GM19328 (cell line): ENCODE results near the gene C8A.

ENCODE experiments used
- ATAC-seq: cut with Tn5 transposase; IDR thresholded peaks from one replicate; pipeline ENCODE4 v1.9.1; 2021; ENCODE audit warnings: mild to moderate bottlenecking, moderate library complexity; ENCODE audit not compliant: unreplicated experiment

Gene C8A

GRCh38 chr1:56880774-56881173 lies 26.2 kb downstream of the C8A start:
- ATAC-seq, result no peak

- no peak for ATAC-seq
These were observed 26.8 kb downstream of the C8A start for GRCh38 chr1:56881417-56881816.

GRCh38 chr1:56890229-56890628 lies 35.6 kb downstream of the C8A start:
- ATAC-seq, result no peak

GRCh38 chr1:56894014-56894413 lies 39.4 kb downstream of the C8A start:
- no peak for ATAC-seq

GRCh38 chr1:56897150-56898004 lies 42.8 kb downstream of the C8A start:
- no peak for ATAC-seq

- no peak for ATAC-seq
These were observed 43.4 kb downstream of the C8A start for GRCh38 chr1:56898005-56898373.

GRCh38 chr1:56898879-56899278 lies 44.3 kb downstream of the C8A start:
- no peak for ATAC-seq

GRCh38 chr1:56901716-56902115 lies 47.1 kb downstream of the C8A start:
- ATAC-seq, result no peak

GRCh38 chr1:56903778-56904177 lies 49.2 kb downstream of the C8A start:
- no peak for ATAC-seq

- ATAC-seq, result no peak
These were observed 50.2 kb downstream of the C8A start for GRCh38 chr1:56904663-56905397.

GRCh38 chr1:56905667-56906066 lies 51.1 kb downstream of the C8A start:
- no peak for ATAC-seq

GRCh38 chr1:56908619-56909221 lies 54.1 kb downstream of the C8A start:
- no peak for ATAC-seq

GRCh38 chr1:56910441-56910985 lies 55.9 kb downstream of the C8A start:
- ATAC-seq, result no peak

- ATAC-seq, result no peak
These were observed 56.7 kb downstream of the C8A start for GRCh38 chr1:56911098-56911938.

GRCh38 chr1:56912325-56912724 lies 57.7 kb downstream of the C8A start:
- no peak for ATAC-seq

- ATAC-seq, result no peak
These were observed 61.4 kb downstream of the C8A start for GRCh38 chr1:56915960-56916359.

GRCh38 chr1:56916630-56917029 lies 62.0 kb downstream of the C8A start:
- no peak for ATAC-seq

- ATAC-seq, result no peak
These were observed 62.8 kb downstream of the C8A start for GRCh38 chr1:56917356-56917755.

GRCh38 chr1:56920591-56921001 lies 66.0 kb downstream of the C8A start:
- no peak for ATAC-seq

GRCh38 chr1:56921479-56921878 lies 66.9 kb downstream of the C8A start:
- no peak for ATAC-seq

- no peak for ATAC-seq
These were observed 67.5 kb downstream of the C8A start for GRCh38 chr1:56922070-56922469.
